ENCODE results near the gene TMC8.
"Not testable (repeated sequence)": the region's sequence is repeated elsewhere in the genome, so short reads cannot be mapped to it uniquely, and the experiment has no call there.

DNA sequence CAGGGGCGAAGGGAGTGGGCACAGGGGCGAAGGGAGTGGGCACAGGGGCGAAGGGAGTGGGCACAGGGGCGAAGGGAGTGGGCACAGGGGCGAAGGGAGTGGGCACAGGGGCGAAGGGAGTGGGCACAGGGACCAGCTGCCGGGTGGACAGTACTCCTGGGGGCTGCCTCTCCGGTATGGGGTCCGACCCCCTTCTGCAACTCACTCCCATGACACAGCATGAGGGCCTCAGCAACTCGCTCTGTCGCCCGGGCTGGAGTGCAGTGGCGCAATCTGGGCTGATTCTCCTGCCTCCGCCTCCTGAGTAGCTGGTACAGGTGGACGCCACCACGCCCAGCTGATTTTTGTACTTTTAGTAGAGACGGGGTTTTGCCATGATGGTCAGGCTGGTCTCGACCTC is 14.8 kb upstream of the TMC8 start:
- TF ChIP-seq, protein P1, sequence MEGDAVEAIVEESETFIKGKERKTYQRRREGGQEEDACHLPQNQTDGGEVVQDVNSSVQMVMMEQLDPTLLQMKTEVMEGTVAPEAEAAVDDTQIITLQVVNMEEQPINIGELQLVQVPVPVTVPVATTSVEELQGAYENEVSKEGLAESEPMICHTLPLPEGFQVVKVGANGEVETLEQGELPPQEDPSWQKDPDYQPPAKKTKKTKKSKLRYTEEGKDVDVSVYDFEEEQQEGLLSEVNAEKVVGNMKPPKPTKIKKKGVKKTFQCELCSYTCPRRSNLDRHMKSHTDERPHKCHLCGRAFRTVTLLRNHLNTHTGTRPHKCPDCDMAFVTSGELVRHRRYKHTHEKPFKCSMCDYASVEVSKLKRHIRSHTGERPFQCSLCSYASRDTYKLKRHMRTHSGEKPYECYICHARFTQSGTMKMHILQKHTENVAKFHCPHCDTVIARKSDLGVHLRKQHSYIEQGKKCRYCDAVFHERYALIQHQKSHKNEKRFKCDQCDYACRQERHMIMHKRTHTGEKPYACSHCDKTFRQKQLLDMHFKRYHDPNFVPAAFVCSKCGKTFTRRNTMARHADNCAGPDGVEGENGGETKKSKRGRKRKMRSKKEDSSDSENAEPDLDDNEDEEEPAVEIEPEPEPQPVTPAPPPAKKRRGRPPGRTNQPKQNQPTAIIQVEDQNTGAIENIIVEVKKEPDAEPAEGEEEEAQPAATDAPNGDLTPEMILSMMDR (conservative IDR thresholded peaks at IDR 0.05; ENCODE audit: low read length): not testable (repeated sequence)
- TF ChIP-seq EZH2phosphoT487 (IDR thresholded peaks at IDR 0.05; ENCODE audit: borderline replicate concordance): not testable (repeated sequence)

Measured in Loucy (cell line).